GM12892 (cell line): ENCODE results near the gene FIBCD1.

Source experiments
- POLR2A ChIP-seq: IDR thresholded peaks from 2 replicates; pipeline ENCODE4 v1.6.1; 2011; ENCODE audit warnings: low read depth, low read length, control low read depth
- POLR2AphosphoS5 ChIP-seq: IDR thresholded peaks from 2 replicates; pipeline ENCODE4 v1.6.1; 2011; ENCODE audit warnings: low read depth, low read length, control low read depth
- TAF1 ChIP-seq: IDR thresholded peaks from 2 replicates; pipeline ENCODE4 v1.6.1; 2011; ENCODE audit warnings: low read depth, mild to moderate bottlenecking, control low read depth, low read length, borderline replicate concordance

GRCh38 chr9:130972277-130972956 lies 33.4 kb upstream of the FIBCD1 start:
- no peak for TF ChIP-seq TAF1
- TF ChIP-seq POLR2AphosphoS5: no peak
- no peak for TF ChIP-seq POLR2A
